Coronary artery (tissue), 2 donors: Measurements from ENCODE around the gene SLC7A4.
"Not testable (repeated sequence)": the region's sequence is repeated elsewhere in the genome, so short reads cannot be mapped to it uniquely, and the experiment has no call there.

Experiments used
- DNase-seq: peaks from one replicate; pipeline ENCODE4 v3.0.0-alpha.2; 2017; ENCODE audit warnings: low spot score
- H3K27ac ChIP-seq, 2 donors: fragments of 200-600 bp; sonication (generic); one replicate each; pipeline ENCODE4 v1.5.1; 2016 to 2019
- H3K4me3 ChIP-seq: fragments of 200-600 bp; sonication (generic); 2 replicates; pipeline ENCODE4 v1.5.1; 2016; ENCODE audit warnings: mild to moderate bottlenecking, moderate library complexity
- CTCF ChIP-seq: fragments of 200-600 bp; sonication (generic); IDR thresholded peaks from one replicate; pipeline ENCODE4 v1.5.1; 2019; ENCODE audit warnings: antibody characterized with exemption

The SLC7A4 gene

GRCh38 chr22:21012446-21013407 is 19.6 kb downstream of the SLC7A4 start:
- Histone ChIP-seq H3K27ac (no peak overlapping the region), H3K4me3 (no peak overlapping the region)

GRCh38 chr22:21010426-21011113 is 21.8 kb downstream of the SLC7A4 start:
- DNase-seq = no peak
- TF ChIP-seq CTCF = no peak
- H3K4me3 ChIP-seq = no peak overlapping the region
- H3K27ac ChIP-seq = no peak overlapping the region

More at GRCh38 chr22:21012446-21013407, 19.6 kb downstream of the SLC7A4 start:
- no peak for TF ChIP-seq CTCF
- DNase-seq = no peak

- no peak overlapping the region for H3K27ac ChIP-seq
- DNase-seq = no peak
- H3K4me3 ChIP-seq = no peak overlapping the region
- TF ChIP-seq CTCF = no peak
Observed at GRCh38 chr22:21009638-21010425, 22.5 kb downstream of the SLC7A4 start.

GRCh38 chr22:21009208-21009607 is 23.2 kb downstream of the SLC7A4 start:
- not testable (repeated sequence) for H3K27ac ChIP-seq, H3K4me3 ChIP-seq, DNase-seq

- no peak for TF ChIP-seq CTCF
- no peak for DNase-seq
- peak overlapping the region in 1 of 2 donors; percentile 41 for H3K27ac ChIP-seq
- no peak overlapping the region for H3K4me3 ChIP-seq
Observed at GRCh38 chr22:21003782-21004181, 28.6 kb downstream of the SLC7A4 start.

- DNase-seq = peak; percentile 98
- Histone ChIP-seq H3K4me3 (peak within 1 kb of the TSS; percentile 87), H3K27ac (peak within 1 kb of the TSS; percentile 98 to 99)
- TF ChIP-seq CTCF = no peak
Observed at GRCh38 chr22:21001601-21002325, 30.6 kb downstream of the SLC7A4 start, which contains the start of gene THAP7. TSS of gene THAP7 (minus strand) at chr22:21002118. CDS start at chr22:21001911, 207 bp downstream.
